Gastroesophageal sphincter (tissue), 3 donors: ENCODE data around the gene MLLT10.

Experiments
- POLR2A ChIP-seq, 2 donors: fragments of 450-650 bp; IDR thresholded peaks; one replicate each; pipeline ENCODE4 v1.6.1; 2017; ENCODE audit warnings: antibody characterized with exemption in 2 of 2, mild to moderate bottlenecking in 2 of 2, moderate library complexity in 1 of 2
- POLR2AphosphoS5 ChIP-seq: sonication (generic); formaldehyde crosslinking; IDR thresholded peaks from one replicate; pipeline ENCODE4 v1.6.1; 2017; ENCODE audit warnings: antibody characterized with exemption
- TF ChIP-seq, protein P1 (sequence below), 4 experiments: fragments of 200-600 bp in 2 of 4; fragments of 450-650 bp in 2 of 4; sonication (generic) in 1 of 4; IDR thresholded peaks; one replicate each; pipeline ENCODE4 v1.5.1; 2017 to 2019; ENCODE audit warnings: antibody characterized with exemption in 4 of 4, mild to moderate bottlenecking in 2 of 4, moderate library complexity in 2 of 4

DNA sequence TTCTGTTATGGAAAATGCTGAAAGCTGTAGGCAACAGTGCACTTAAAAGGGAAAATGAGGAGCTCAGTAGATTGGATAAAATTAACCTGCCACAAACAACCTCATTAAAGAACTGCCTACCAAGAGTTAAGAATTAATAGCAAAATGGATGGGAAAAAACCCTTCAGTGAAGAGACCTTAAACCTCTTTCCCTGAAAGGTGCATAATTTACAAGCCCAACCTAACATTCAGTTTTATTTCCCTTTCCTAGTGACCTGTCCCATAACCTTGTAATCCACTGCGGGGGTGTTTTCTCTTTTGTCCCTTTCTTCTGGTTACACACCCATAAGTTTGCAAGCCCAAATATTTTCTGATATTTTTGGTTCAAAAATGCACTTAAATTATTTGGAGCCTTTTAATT is 30.5 kb upstream of the MLLT10 start:
- no peak for TF ChIP-seq POLR2A (IDR thresholded peaks at IDR 0.05)
- TF ChIP-seq, protein P1, sequence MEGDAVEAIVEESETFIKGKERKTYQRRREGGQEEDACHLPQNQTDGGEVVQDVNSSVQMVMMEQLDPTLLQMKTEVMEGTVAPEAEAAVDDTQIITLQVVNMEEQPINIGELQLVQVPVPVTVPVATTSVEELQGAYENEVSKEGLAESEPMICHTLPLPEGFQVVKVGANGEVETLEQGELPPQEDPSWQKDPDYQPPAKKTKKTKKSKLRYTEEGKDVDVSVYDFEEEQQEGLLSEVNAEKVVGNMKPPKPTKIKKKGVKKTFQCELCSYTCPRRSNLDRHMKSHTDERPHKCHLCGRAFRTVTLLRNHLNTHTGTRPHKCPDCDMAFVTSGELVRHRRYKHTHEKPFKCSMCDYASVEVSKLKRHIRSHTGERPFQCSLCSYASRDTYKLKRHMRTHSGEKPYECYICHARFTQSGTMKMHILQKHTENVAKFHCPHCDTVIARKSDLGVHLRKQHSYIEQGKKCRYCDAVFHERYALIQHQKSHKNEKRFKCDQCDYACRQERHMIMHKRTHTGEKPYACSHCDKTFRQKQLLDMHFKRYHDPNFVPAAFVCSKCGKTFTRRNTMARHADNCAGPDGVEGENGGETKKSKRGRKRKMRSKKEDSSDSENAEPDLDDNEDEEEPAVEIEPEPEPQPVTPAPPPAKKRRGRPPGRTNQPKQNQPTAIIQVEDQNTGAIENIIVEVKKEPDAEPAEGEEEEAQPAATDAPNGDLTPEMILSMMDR (IDR thresholded peaks at IDR 0.05), result no peak
- no peak for TF ChIP-seq POLR2AphosphoS5
